GM19025 (cell line): Measurements from ENCODE around the gene CLEC11A.

Experiments used
- ATAC-seq: cut with Tn5 transposase; IDR thresholded peaks from one replicate; pipeline ENCODE4 v1.9.1; 2021; ENCODE audit warnings: mild to moderate bottlenecking, low read depth, moderate library complexity; ENCODE audit not compliant: unreplicated experiment

CLEC11A gene

GRCh38 chr19:50703915-50704796 lies 19.0 kb upstream of the CLEC11A start:
- ATAC-seq = no peak

- no peak for ATAC-seq
Observed at GRCh38 chr19:50705422-50706019, 17.6 kb upstream of the CLEC11A start.

GRCh38 chr19:50706387-50706786 lies 16.8 kb upstream of the CLEC11A start:
- ATAC-seq = no peak

GRCh38 chr19:50708179-50708879 lies 14.8 kb upstream of the CLEC11A start:
- no peak for ATAC-seq

- no peak for ATAC-seq
Observed at GRCh38 chr19:50710094-50710493, 13.1 kb upstream of the CLEC11A start.

- no peak for ATAC-seq
Observed at GRCh38 chr19:50710612-50711011, 12.6 kb upstream of the CLEC11A start.

GRCh38 chr19:50711196-50711595 lies 12.0 kb upstream of the CLEC11A start:
- ATAC-seq = no peak

GRCh38 chr19:50711805-50712204 lies 11.4 kb upstream of the CLEC11A start:
- no peak for ATAC-seq

GRCh38 chr19:50712833-50713232 lies 10.3 kb upstream of the CLEC11A start:
- no peak for ATAC-seq

GRCh38 chr19:50713556-50714236 lies 9.5 kb upstream of the CLEC11A start:
- no peak for ATAC-seq

GRCh38 chr19:50716178-50717025 lies 6.8 kb upstream of the CLEC11A start:
- no peak for ATAC-seq

- ATAC-seq = no peak
Observed at GRCh38 chr19:50717026-50717723, 6.0 kb upstream of the CLEC11A start.

GRCh38 chr19:50717891-50718254 lies 5.3 kb upstream of the CLEC11A start:
- ATAC-seq = no peak

- no peak for ATAC-seq
Observed at GRCh38 chr19:50718255-50719118, 4.7 kb upstream of the CLEC11A start.

- ATAC-seq = no peak
Observed at GRCh38 chr19:50719119-50719435, 4.1 kb upstream of the CLEC11A start.

- ATAC-seq = no peak
Observed at GRCh38 chr19:50719566-50719965, 3.6 kb upstream of the CLEC11A start, which contains the start of gene SHANK1. SHANK1 (minus strand) TSS chr19:50719802; CDS start chr19:50716919, 2,883 bp downstream.

GRCh38 chr19:50720181-50720920 lies 2.8 kb upstream of the CLEC11A start:
- no peak for ATAC-seq

- no peak for ATAC-seq
Observed at GRCh38 chr19:50720921-50721381, 2.2 kb upstream of the CLEC11A start.
